ENCODE data around the gene ZIK1. TPM values are rescaled to one million over a fixed set of nuclear protein-coding genes. Genes with fewer than 3 reads are reported as not detected.

The ZIK1 gene
- total RNA-seq, 2 experiments from 2014 or later = 17.9 TPM

- DNase-seq (no peak), ATAC-seq (ENCODE audit: low read depth) (no peak)
- peaks cover 34% of the 10 kb centered on the region for H3K9me3 Mint-ChIP-seq
- no peaks in the 10 kb centered on the region for H3K4me1 Mint-ChIP-seq
- H3K4me3 Mint-ChIP-seq = no peak overlapping the region
- H3K27ac Mint-ChIP-seq = no peak overlapping the region
- H3K27me3 Mint-ChIP-seq = no peaks in the 10 kb centered on the region
- peaks cover 78% of the 10 kb centered on the region for H3K36me3 Mint-ChIP-seq
- POLR2A ChIA-PET = no interaction called here
These were observed 39.1 kb downstream of the ZIK1 start for GRCh38 chr19:57623091-57623490.

GRCh38 chr19:57632987-57633831, 49.3 kb downstream of the ZIK1 start, which contains the start of gene ZNF211:
ZNF211 (plus strand) TSS chr19:57633168; CDS start chr19:57633347, 179 bp downstream.
- Mint-ChIP-seq H3K27me3 (no peaks in the 10 kb centered on the region), H3K4me1 (peaks cover 19% of the 10 kb centered on the region), H3K9me3 (peaks cover 25% of the 10 kb centered on the region), H3K36me3 (peaks cover 49% of the 10 kb centered on the region), H3K4me3 (peak within 1 kb of the TSS; percentile 96), H3K27ac (peak within 1 kb of the TSS; percentile 89)
- ATAC-seq (ENCODE audit: low read depth) (peak; percentile 98), DNase-seq (peak; percentile 87)
- POLR2A ChIA-PET = interaction anchor here (0.6 to 2.0 kb wide), 11 partner anchors 19 to 426 kb away, joined by 3 to 12 read pairs (median 4); partner anchors contain the start of genes ZNF134, ZNF135, ZNF416 and ZNF551

- peaks cover 30% of the 10 kb centered on the region for H3K9me3 Mint-ChIP-seq
- H3K4me1 Mint-ChIP-seq = peaks cover 19% of the 10 kb centered on the region
- POLR2A ChIA-PET = interaction anchor here (1.3 to 2.0 kb wide), 7 partner anchors 20 to 134 kb away, joined by 3 to 12 read pairs (median 4); partner anchors contain the start of genes ZNF134, ZNF416, ZNF551 and ZNF773
- H3K4me3 Mint-ChIP-seq = peak overlapping the region; percentile 96
- H3K36me3 Mint-ChIP-seq = peaks cover 53% of the 10 kb centered on the region
- peak overlapping the region; percentile 89 for H3K27ac Mint-ChIP-seq
- no peak for DNase-seq
- no peaks in the 10 kb centered on the region for H3K27me3 Mint-ChIP-seq
- no peak for ATAC-seq (ENCODE audit: low read depth)
These were observed 49.8 kb downstream of the ZIK1 start for GRCh38 chr19:57633832-57634131.

- no peaks in the 10 kb centered on the region for H3K27me3 Mint-ChIP-seq
- peaks cover 76% of the 10 kb centered on the region for H3K36me3 Mint-ChIP-seq
- H3K4me3 Mint-ChIP-seq = no peak overlapping the region
- no peak for ATAC-seq (ENCODE audit: low read depth)
- peaks cover 38% of the 10 kb centered on the region for H3K9me3 Mint-ChIP-seq
- POLR2A ChIA-PET = no interaction called here
- no peak overlapping the region for H3K27ac Mint-ChIP-seq
- DNase-seq = no peak
- H3K4me1 Mint-ChIP-seq = peaks cover 19% of the 10 kb centered on the region
These were observed 53.4 kb downstream of the ZIK1 start for GRCh38 chr19:57637379-57637778.

GRCh38 chr19:57641715-57642234, 57.8 kb downstream of the ZIK1 start:
- Mint-ChIP-seq H3K9me3 (peaks cover 43% of the 10 kb centered on the region), H3K4me3 (no peak overlapping the region), H3K27me3 (no peaks in the 10 kb centered on the region), H3K27ac (no peak overlapping the region), H3K36me3 (peaks cover 74% of the 10 kb centered on the region), H3K4me1 (no peaks in the 10 kb centered on the region)
- DNase-seq (no peak), ATAC-seq (ENCODE audit: low read depth) (no peak)
- POLR2A ChIA-PET = no interaction called here

- H3K9me3 Mint-ChIP-seq = peaks cover 39% of the 10 kb centered on the region
- no peaks in the 10 kb centered on the region for H3K4me1 Mint-ChIP-seq
- no peak for ATAC-seq (ENCODE audit: low read depth)
- H3K27ac Mint-ChIP-seq = no peak overlapping the region
- H3K36me3 Mint-ChIP-seq = peaks cover 66% of the 10 kb centered on the region
- no peaks in the 10 kb centered on the region for H3K27me3 Mint-ChIP-seq
- no peak overlapping the region for H3K4me3 Mint-ChIP-seq
- no peak for DNase-seq
- POLR2A ChIA-PET = no interaction called here
These were observed 58.6 kb downstream of the ZIK1 start for GRCh38 chr19:57642396-57643046.

Other genes with a start within 250 kb of the ZIK1 start
- gene ZNF304, start 232.9 kb upstream of the ZIK1 start, total RNA-seq = 10 to 100 TPM; 15.3 to 15.4 TPM
- 10 to 100 TPM; 13.2 to 13.6 TPM for gene TRAPPC2B, start 220.6 kb upstream of the ZIK1 start, total RNA-seq
- gene ZNF547, start 220.6 kb upstream of the ZIK1 start, total RNA-seq = 1 to 10 TPM; 6.7 to 7.8 TPM
- gene ZNF548, start 194.3 kb upstream of the ZIK1 start, total RNA-seq = 10 to 100 TPM; 50.2 to 55.0 TPM
- gene ZNF17, start 173.0 kb upstream of the ZIK1 start, total RNA-seq = 10 to 100 TPM; 19.0 to 24.9 TPM
- gene ZNF749, start 148.8 kb upstream of the ZIK1 start, total RNA-seq = 10 to 100 TPM; 14.7 to 17.9 TPM
- gene VN1R1, start 127.0 kb upstream of the ZIK1 start, total RNA-seq = under 1 TPM; 0.68 to 0.80 TPM
- gene ZNF772, start 106.6 kb upstream of the ZIK1 start, total RNA-seq = 10 to 100 TPM; 13.7 to 13.8 TPM
- 10 to 100 TPM; 19.3 to 21.1 TPM for gene ZNF419, start 96.4 kb upstream of the ZIK1 start, total RNA-seq
- gene ZNF773, start 84.2 kb upstream of the ZIK1 start, total RNA-seq = 10 to 100 TPM; 15.7 to 15.9 TPM
- gene ZNF549, start 56.8 kb upstream of the ZIK1 start, total RNA-seq = 10 to 100 TPM; 13.6 to 13.8 TPM
- 10 to 100 TPM; 27.7 to 27.9 TPM for gene ZNF550, start 24.3 kb upstream of the ZIK1 start, total RNA-seq
- gene ZNF416, start 5.2 kb upstream of the ZIK1 start, total RNA-seq = 10 to 100 TPM in 1 of 2 experiments, 1 to 10 TPM in 1; 10.0 to 10.5 TPM
- gene ZNF530, start 15.7 kb downstream of the ZIK1 start, total RNA-seq = 10 to 100 TPM; 14.0 to 14.2 TPM
- gene ZNF134, start 30.1 kb downstream of the ZIK1 start, total RNA-seq = 10 to 100 TPM; 29.7 to 34.3 TPM
- 10 to 100 TPM; 30.6 to 33.6 TPM for gene ZNF211, start 49.0 kb downstream of the ZIK1 start, total RNA-seq
- not detected for gene ZSCAN4, start 84.8 kb downstream of the ZIK1 start, total RNA-seq
- gene ZNF551, start 97.8 kb downstream of the ZIK1 start, total RNA-seq = 10 to 100 TPM; 18.1 to 21.3 TPM
- 10 to 100 TPM; 14.9 to 17.3 TPM for gene ZNF154, start 125.1 kb downstream of the ZIK1 start, total RNA-seq
- 10 to 100 TPM; 22.4 to 23.7 TPM for gene ZNF671, start 143.5 kb downstream of the ZIK1 start, total RNA-seq
- gene ZNF776, start 162.7 kb downstream of the ZIK1 start, total RNA-seq = 10 to 100 TPM; 27.9 to 29.0 TPM
- 10 to 100 TPM; 29.0 to 29.2 TPM for gene ZNF586, start 185.5 kb downstream of the ZIK1 start, total RNA-seq
- gene ZNF552, start 230.8 kb downstream of the ZIK1 start, total RNA-seq = 10 to 100 TPM; 10.8 to 13.6 TPM
- gene ZNF587B, start 246.2 kb downstream of the ZIK1 start, total RNA-seq = 10 to 100 TPM; 19.1 to 21.0 TPM

Measured in activated naive CD8-positive, alpha-beta T cell treated with anti-CD3 and anti-CD28 coated beads, Interleukin-2, amount 10 ng/mL, durations not matched to agents 7 days and 5 days (primary cell).